NCI-H1417 (cell line): ENCODE results near the gene COX6A2.
"Not testable (repeated sequence)": the region's sequence is repeated elsewhere in the genome, so short reads cannot be mapped to it uniquely, and the experiment has no call there.

Experiments used
- DNase-seq, 3 experiments: peaks; one replicate each; lab custom pipeline; 2025; lab: John Stamatoyannopoulos, UW

The COX6A2 gene

GRCh38 chr16:31461921-31462804 is 34.0 kb upstream of the COX6A2 start:
- no peak for DNase-seq

- no peak for DNase-seq
Measured at GRCh38 chr16:31461201-31461920, 33.2 kb upstream of the COX6A2 start.

- DNase-seq = peak in 1 of 3 experiments; percentile 27
Measured at GRCh38 chr16:31460582-31461002, 32.4 kb upstream of the COX6A2 start.

- peak; percentile 97 to 99 (median 99) for DNase-seq
Measured at GRCh38 chr16:31459687-31460581, 31.8 kb upstream of the COX6A2 start.

- peak; percentile 88 to 98 (median 96) for DNase-seq
Measured at GRCh38 chr16:31458844-31459686, 30.9 kb upstream of the COX6A2 start, which contains the start of gene ARMC5. Gene ARMC5 (plus strand): TSS chr16:31459501. CDS start chr16:31459525, 24 bp downstream.

GRCh38 chr16:31458073-31458843 is 30.1 kb upstream of the COX6A2 start:
- peak; percentile 22 to 67 (median 60) for DNase-seq

- no peak for DNase-seq
Measured at GRCh38 chr16:31456988-31457360, 28.8 kb upstream of the COX6A2 start.

GRCh38 chr16:31455601-31456314 is 27.6 kb upstream of the COX6A2 start:
- DNase-seq = peak in 1 of 3 experiments; percentile 2

- DNase-seq = no peak
Measured at GRCh38 chr16:31453255-31454204, 25.4 kb upstream of the COX6A2 start.

- no peak for DNase-seq
Measured at GRCh38 chr16:31452631-31453106, 24.5 kb upstream of the COX6A2 start.

GRCh38 chr16:31451681-31452351 is 23.7 kb upstream of the COX6A2 start:
- peak in 2 of 3 experiments; percentile 25 to 52 for DNase-seq

- no peak for DNase-seq
Measured at GRCh38 chr16:31451201-31451600, 23.0 kb upstream of the COX6A2 start.

GRCh38 chr16:31445931-31446330 is 17.8 kb upstream of the COX6A2 start:
- not testable (repeated sequence) for DNase-seq

GRCh38 chr16:31441956-31442355 is 13.8 kb upstream of the COX6A2 start:
- no peak for DNase-seq

GRCh38 chr16:31440516-31441184 is 12.5 kb upstream of the COX6A2 start:
- DNase-seq = no peak

GRCh38 chr16:31439519-31439918 is 11.4 kb upstream of the COX6A2 start:
- no peak for DNase-seq

GRCh38 chr16:31439023-31439422 is 10.9 kb upstream of the COX6A2 start:
- DNase-seq = not testable (repeated sequence)
